CD8-positive, alpha-beta memory T cell (primary cell): ENCODE data around the gene PTMA. TPM values are rescaled to one million over a fixed set of nuclear protein-coding genes. Genes with fewer than 3 reads are reported as not detected.

Experiments
- polyA plus RNA-seq: library from polyadenylated mRNA; unstranded; fragments of 300-500 nt; fragmentation: Illumina TruSeq; gene quantifications from one replicate; pipeline ENCODE4 v1.2.3, GENCODE V29; 2021
- total RNA-seq, 2 experiments: library from RNA; stranded (reverse); gene quantifications; one replicate each; pipeline ENCODE4 v1.2.3, GENCODE V29; 2021

Gene PTMA
- total and polyA plus RNA-seq, 3 experiments from 2014 or later, result 1,830 to 2,474 (median 2,403) TPM

Other genes starting within 250 kb of the PTMA start
- 1,000 to 10,000 TPM; 1,673 to 1,772 TPM for gene NCL, start 244.0 kb upstream of the PTMA start, total RNA-seq
- gene NCL, start 244.0 kb upstream of the PTMA start, polyA plus RNA-seq, result 568 TPM
- under 1 TPM; 0.15 to 0.18 TPM for gene NMUR1, start 178.1 kb upstream of the PTMA start, total RNA-seq
- gene NMUR1, start 178.1 kb upstream of the PTMA start, polyA plus RNA-seq, result 2.7 TPM
- not detected for gene TEX44, start 115.7 kb upstream of the PTMA start, total RNA-seq
- gene TEX44, start 115.7 kb upstream of the PTMA start, polyA plus RNA-seq, result not detected
- gene PDE6D, start 72.8 kb downstream of the PTMA start, total RNA-seq, result 10 to 100 TPM; 33.7 to 35.5 TPM
- gene PDE6D, start 72.8 kb downstream of the PTMA start, polyA plus RNA-seq, result 62.8 TPM
- 10 to 100 TPM; 48.0 to 51.8 TPM for gene COPS7B, start 77.9 kb downstream of the PTMA start, total RNA-seq
- gene COPS7B, start 77.9 kb downstream of the PTMA start, polyA plus RNA-seq, result 34.1 TPM
- not detected for gene NPPC, start 217.9 kb downstream of the PTMA start, total RNA-seq
- gene NPPC, start 217.9 kb downstream of the PTMA start, polyA plus RNA-seq, result not detected